ENCODE measurements around the gene DECR2. TPM values are rescaled to one million over a fixed set of nuclear protein-coding genes. Genes with fewer than 3 reads are reported as not detected.

Gene DECR2
- polyA plus RNA-seq, 3 donors = 5.7 to 12.8 (median 8.7) TPM

GRCh38 chr16:372302-372983 lies 29.2 kb upstream of the DECR2 start:
- Histone ChIP-seq H3K27ac (ENCODE audit: low read depth in 1 of 2, low read length in 2 of 2) (no peak overlapping the region), H3K27me3 (ENCODE audit: control insufficient read depth in 2 of 2, insufficient read depth in 2 of 2, low read length in 2 of 2) (no peaks in the 10 kb centered on the region), H3K4me2 (replicated peaks; ENCODE audit: extremely low read depth, low read length, poor library complexity, severe bottlenecking) (no peak overlapping the region), H3K4me1 (ENCODE audit: control insufficient read depth in 1 of 2, insufficient read depth in 2 of 2, low read length in 2 of 2) (peaks cover 17 to 20% of the 10 kb centered on the region in 2 donors), H3K9ac (ENCODE audit: insufficient read depth, low read length, poor library complexity, severe bottlenecking) (no peak overlapping the region), H3K79me2 (ENCODE audit: insufficient read depth, low read length) (peaks cover 3% of the 10 kb centered on the region), H4K20me1 (ENCODE audit: insufficient read depth, low read length) (no peaks in the 10 kb centered on the region), H2AFZ (ENCODE audit: insufficient read depth, low read depth, low read length, poor library complexity, severe bottlenecking) (no peak overlapping the region), H3K9me3 (replicated peaks in 1 of 2; ENCODE audit: control insufficient read depth in 1 of 2, insufficient read depth in 1 of 2, low read length in 2 of 2) (no peaks in the 10 kb centered on the region), H3K36me3 (replicated peaks in 1 of 2; ENCODE audit: control insufficient read depth in 1 of 2, insufficient read depth in 2 of 2, low read length in 2 of 2) (peaks cover 66 to 77% of the 10 kb centered on the region in 2 donors), H3K4me3 (replicated peaks in 1 of 3; ENCODE audit: low read depth in 2 of 3, low read length in 3 of 3) (no peak overlapping the region)
- H3K4me3 Mint-ChIP-seq = no peak overlapping the region
- no peak for DNase-seq
- no peak for TF ChIP-seq CTCF (IDR thresholded peaks at IDR 0.05)
- H3K27me3 Mint-ChIP-seq (ENCODE audit: low read depth in 3 of 3) = peaks cover 0 to 6% (median 4%) of the 10 kb centered on the region in 3 donors
- no peak overlapping the region for H3K27ac Mint-ChIP-seq
- intact Hi-C loops (cut with micrococcal nuclease) = no loop called here
- peaks cover 18% of the 10 kb centered on the region for H3K4me1 Mint-ChIP-seq
- H3K36me3 Mint-ChIP-seq = peaks cover 42 to 78% of the 10 kb centered on the region in 2 donors
- no peaks in the 10 kb centered on the region for H3K9me3 Mint-ChIP-seq
- 95% methylated on average over 19 of the region's 19 CpGs for WGBS (ENCODE audit: insufficient coverage)

GRCh38 chr16:373020-373598 lies 28.6 kb upstream of the DECR2 start:
- Mint-ChIP-seq H3K36me3 (peaks cover 38 to 72% of the 10 kb centered on the region in 2 donors), H3K27ac (no peak overlapping the region), H3K4me1 (peaks cover 18% of the 10 kb centered on the region), H3K4me3 (no peak overlapping the region), H3K27me3 (ENCODE audit: low read depth in 3 of 3) (peaks cover 0 to 6% (median 4%) of the 10 kb centered on the region in 3 donors), H3K9me3 (no peaks in the 10 kb centered on the region)
- Histone ChIP-seq H3K4me2 (replicated peaks; ENCODE audit: extremely low read depth, low read length, poor library complexity, severe bottlenecking) (no peak overlapping the region), H3K27ac (ENCODE audit: low read depth in 1 of 2, low read length in 2 of 2) (no peak overlapping the region), H3K9me3 (replicated peaks in 1 of 2; ENCODE audit: control insufficient read depth in 1 of 2, insufficient read depth in 1 of 2, low read length in 2 of 2) (no peaks in the 10 kb centered on the region), H3K36me3 (replicated peaks in 1 of 2; ENCODE audit: control insufficient read depth in 1 of 2, insufficient read depth in 2 of 2, low read length in 2 of 2) (peaks cover 62 to 74% of the 10 kb centered on the region in 2 donors), H3K4me3 (replicated peaks in 1 of 3; ENCODE audit: low read depth in 2 of 3, low read length in 3 of 3) (no peak overlapping the region), H4K20me1 (ENCODE audit: insufficient read depth, low read length) (peaks cover under 1% of the 10 kb centered on the region), H3K9ac (ENCODE audit: insufficient read depth, low read length, poor library complexity, severe bottlenecking) (no peak overlapping the region), H3K4me1 (ENCODE audit: control insufficient read depth in 1 of 2, insufficient read depth in 2 of 2, low read length in 2 of 2) (peaks cover 17 to 20% of the 10 kb centered on the region in 2 donors), H3K27me3 (ENCODE audit: control insufficient read depth in 2 of 2, insufficient read depth in 2 of 2, low read length in 2 of 2) (no peaks in the 10 kb centered on the region), H2AFZ (ENCODE audit: insufficient read depth, low read depth, low read length, poor library complexity, severe bottlenecking) (no peak overlapping the region), H3K79me2 (ENCODE audit: insufficient read depth, low read length) (peaks cover 3% of the 10 kb centered on the region)
- WGBS (ENCODE audit: insufficient coverage) = 88% methylated on average over 5 of the region's 5 CpGs
- intact Hi-C loops (cut with micrococcal nuclease) = no loop called here
- TF ChIP-seq CTCF (IDR thresholded peaks at IDR 0.05) = no peak
- no peak for DNase-seq
